GM13977 (cell line): Measurements from ENCODE around the gene FCGBP.

Source experiments
- DNase-seq: peaks from one replicate; pipeline ENCODE4 v3.0.0; 2012; ENCODE audit warnings: low spot score
- in situ Hi-C: fragments of 300-500 bp; cut with MboI; formaldehyde crosslinking; loops from one replicate; pipeline ENCODE4 v1.12.0; 2022; ENCODE audit warnings: low sequenced_read_pairs, low pct_unique_long_range_greater_than_20kb, mixed read lengths, inconsistent platforms; ENCODE audit not compliant: unreplicated experiment
- TF ChIP-seq, protein P1 (sequence below): IDR thresholded peaks from 2 replicates; pipeline ENCODE4 v1.5.1; 2012; ENCODE audit warnings: mild to moderate bottlenecking, control low read depth; ENCODE audit not compliant: insufficient read depth; ENCODE audit errors: extremely low read depth, missing control alignments

Gene FCGBP

DNA sequence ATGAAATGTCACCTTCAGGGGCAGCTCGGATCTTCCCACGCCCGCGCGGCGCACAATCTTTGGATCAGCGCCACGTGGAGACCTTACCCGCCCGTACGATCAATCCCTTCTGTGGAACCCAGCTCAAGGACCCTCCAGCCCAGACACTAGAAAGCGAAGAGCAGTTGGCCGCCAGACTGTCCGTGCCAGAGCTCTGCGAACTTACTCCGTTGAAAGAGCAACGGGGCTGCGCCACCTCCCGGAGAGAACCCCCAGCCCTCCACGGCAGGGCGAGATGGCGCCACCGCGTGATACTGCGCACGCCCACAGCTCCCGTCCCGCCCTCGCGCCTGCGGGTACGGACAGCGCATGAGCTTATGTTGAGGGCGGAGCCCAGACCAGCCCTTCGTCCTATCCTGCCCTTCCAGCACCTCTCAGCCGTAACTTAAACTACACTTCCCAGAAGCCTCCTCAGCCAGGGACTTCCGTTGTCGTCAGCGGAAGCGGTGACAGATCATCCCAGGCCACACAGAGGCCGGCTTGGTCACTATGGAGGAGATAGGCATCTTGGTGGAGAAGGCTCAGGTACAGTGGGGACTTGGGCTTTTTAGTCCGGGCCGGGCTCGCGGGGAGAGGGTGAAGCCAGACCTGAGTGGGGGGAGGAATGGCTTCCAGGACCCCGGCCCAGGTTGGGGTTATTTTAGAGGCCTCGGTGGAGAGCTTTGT is 36.4 kb upstream of the FCGBP start, which contains the start of gene PSMC4:
TSS of gene PSMC4 (plus strand) at position 491 of the 705 bp plus-strand sequence. CDS start at position 529, 38 bp downstream.
- TF ChIP-seq, protein P1, sequence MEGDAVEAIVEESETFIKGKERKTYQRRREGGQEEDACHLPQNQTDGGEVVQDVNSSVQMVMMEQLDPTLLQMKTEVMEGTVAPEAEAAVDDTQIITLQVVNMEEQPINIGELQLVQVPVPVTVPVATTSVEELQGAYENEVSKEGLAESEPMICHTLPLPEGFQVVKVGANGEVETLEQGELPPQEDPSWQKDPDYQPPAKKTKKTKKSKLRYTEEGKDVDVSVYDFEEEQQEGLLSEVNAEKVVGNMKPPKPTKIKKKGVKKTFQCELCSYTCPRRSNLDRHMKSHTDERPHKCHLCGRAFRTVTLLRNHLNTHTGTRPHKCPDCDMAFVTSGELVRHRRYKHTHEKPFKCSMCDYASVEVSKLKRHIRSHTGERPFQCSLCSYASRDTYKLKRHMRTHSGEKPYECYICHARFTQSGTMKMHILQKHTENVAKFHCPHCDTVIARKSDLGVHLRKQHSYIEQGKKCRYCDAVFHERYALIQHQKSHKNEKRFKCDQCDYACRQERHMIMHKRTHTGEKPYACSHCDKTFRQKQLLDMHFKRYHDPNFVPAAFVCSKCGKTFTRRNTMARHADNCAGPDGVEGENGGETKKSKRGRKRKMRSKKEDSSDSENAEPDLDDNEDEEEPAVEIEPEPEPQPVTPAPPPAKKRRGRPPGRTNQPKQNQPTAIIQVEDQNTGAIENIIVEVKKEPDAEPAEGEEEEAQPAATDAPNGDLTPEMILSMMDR, result peak; percentile 97
- DNase-seq, result peak; percentile 95
- in situ Hi-C loops, result no loop called here

DNA sequence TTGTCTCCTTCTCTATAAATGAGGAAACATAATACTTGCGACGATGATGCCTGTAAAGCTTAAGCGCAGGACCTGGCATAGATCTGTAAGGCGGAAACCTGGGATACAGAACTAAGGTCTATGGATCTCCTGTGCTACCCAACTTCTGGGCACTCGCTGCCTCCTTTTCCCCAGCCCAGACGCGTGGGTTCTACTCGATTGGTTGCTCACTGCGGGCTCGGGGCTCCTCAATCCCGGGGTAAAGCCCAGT is 35.9 kb upstream of the FCGBP start:
- in situ Hi-C loops, result no loop called here
- no peak for DNase-seq
- TF ChIP-seq, protein P1, result no peak

DNA sequence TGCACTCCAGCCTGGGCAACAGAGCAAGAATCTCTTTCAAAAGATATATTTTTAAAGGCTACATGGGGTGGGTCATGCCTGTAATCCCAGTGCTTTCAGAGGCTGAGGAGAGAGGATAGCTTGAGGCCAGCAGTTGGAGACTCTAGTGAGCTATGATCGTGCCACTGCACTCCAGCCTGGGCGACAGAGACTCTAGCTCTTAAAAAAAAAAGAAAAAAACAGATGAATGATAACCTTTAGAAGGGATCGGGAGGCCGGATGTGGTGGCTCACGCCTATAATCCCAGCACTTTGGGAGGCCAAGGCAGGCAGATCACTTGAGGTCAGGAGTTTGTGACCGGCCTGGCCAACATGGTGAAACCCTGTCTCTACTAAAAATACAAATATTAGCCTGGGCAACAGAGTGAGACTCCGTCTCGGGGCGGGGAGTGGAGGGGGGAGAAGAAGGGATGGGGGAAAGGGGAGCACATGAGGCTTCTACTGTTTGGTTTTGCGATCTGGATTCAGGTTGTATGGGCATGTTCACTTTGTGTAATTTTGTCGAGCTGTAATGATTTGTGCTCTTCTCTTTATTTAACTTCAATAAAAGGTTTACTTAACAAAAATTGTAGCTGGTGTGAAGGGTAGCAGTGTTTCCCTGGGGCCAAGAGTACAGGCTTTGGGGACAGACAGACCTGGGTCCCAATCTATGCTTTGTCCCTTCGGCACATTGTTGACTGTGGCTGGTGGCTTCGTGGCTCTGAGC is 35.4 kb upstream of the FCGBP start:
- no peak for DNase-seq
- TF ChIP-seq, protein P1, result no peak
- in situ Hi-C loops, result loop anchor here (10.0 kb wide), 1 partner anchor 75 kb away; no protein-coding TSS in a partner anchor

DNA sequence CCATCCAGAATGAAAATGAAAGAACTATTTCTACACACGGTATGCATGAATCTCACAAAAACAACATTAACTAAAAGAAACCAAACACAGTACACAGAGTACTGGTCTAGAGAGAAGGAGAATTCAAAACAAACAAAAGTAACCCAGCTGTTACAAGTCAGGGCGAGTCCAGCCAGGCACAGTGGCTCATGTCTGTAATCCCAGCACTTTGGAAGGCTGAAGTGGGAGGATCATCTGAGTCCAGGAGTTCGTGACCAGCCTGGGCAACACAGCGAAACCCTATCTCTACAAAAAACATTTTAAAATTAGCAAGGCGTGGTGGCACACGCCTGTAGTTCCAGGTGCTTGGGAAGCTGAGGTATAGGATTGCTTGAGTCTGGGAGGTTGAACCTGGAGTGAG is 34.8 kb upstream of the FCGBP start:
- TF ChIP-seq, protein P1, result no peak
- in situ Hi-C loops, result loop anchor here (10.0 kb wide), 1 partner anchor 74 kb away; no protein-coding TSS in a partner anchor
- no peak for DNase-seq

DNA sequence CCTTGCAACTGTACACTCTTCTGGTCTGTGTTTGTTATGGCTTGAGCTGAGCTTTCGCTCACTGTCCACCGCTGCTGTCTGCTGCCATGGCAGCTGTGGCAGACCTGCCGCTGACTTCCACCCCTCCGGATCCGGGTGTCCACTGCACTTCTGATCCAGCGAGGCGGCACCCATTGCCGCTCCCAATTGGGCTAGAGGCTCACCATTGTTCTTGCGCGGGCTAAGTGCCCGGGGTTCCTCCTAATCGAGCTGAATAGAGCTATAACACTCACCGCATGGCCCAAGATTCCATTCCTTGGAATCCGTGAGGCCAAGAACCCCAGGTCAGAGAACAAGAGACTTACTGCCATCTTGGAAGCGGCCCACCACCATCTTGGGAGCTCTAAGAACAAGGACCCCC is 34.4 kb upstream of the FCGBP start:
- TF ChIP-seq, protein P1, result no peak

DNA sequence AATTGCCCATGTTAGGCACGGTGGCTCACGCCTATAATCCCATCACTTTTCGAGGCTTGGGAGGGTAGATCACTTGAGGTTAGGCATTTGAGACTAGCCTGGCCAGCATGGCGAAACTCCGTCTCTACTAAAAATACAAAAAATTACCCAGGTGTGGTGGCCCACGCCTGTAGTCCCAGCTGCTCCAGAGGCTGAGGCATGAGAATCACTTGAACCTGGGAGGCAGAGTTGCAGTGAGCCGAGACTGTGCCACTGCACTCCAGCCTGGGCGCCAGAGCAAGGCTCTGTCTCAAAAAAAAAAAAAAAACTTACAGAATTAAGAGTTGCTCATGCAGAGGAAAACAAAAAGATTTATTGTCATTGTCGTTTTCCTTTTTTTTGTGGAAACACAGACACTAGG is 33.1 kb upstream of the FCGBP start:
- no peak for DNase-seq
- TF ChIP-seq, protein P1, result no peak
- in situ Hi-C loops, result loop anchor here (10.0 kb wide), 1 partner anchor 73 kb away; no protein-coding TSS in a partner anchor

More for the DNA sequence above, 34.4 kb upstream of the FCGBP start:
- DNase-seq, result no peak
- in situ Hi-C loops, result loop anchor here (10.0 kb wide), 1 partner anchor 74 kb away; no protein-coding TSS in a partner anchor
